Heart right ventricle (tissue), 16 donors: Measurements from ENCODE around the gene HS6ST3. TPM values are rescaled to one million over a fixed set of nuclear protein-coding genes. Genes with fewer than 3 reads are reported as not detected.

ENCODE experiments used
- ATAC-seq, 8 donors: fragments of 200-7000 bp; cut with Tn5 transposase; one replicate each; pipeline ENCODE4 v1.9.1; 2020; ENCODE audit warnings: mild to moderate bottlenecking in 8 of 8, moderate library complexity in 8 of 8, moderate number of reproducible peaks in 1 of 8
- DNase-seq, 2 donors: peaks; one replicate each; pipeline ENCODE4 v3.0.0-alpha.2; 2020
- H3K27ac ChIP-seq, 10 donors: fragments of 200-600 bp; sonication (generic) in 2 of 10; one replicate each; pipeline versions ENCODE4 v1.5.0 to v1.8.0; 2020 to 2022; ENCODE audit warnings: mild to moderate bottlenecking in 3 of 10
- H3K27me3 ChIP-seq, 7 donors: fragments of 200-600 bp; one replicate each; pipeline ENCODE4 v1.8.0; 2021 to 2022; ENCODE audit warnings: mild to moderate bottlenecking in 2 of 7
- H3K36me3 ChIP-seq, 9 donors: fragments of 200-600 bp; sonication (generic) in 1 of 9; one replicate each; pipeline versions ENCODE4 v1.5.0 to v1.8.0; 2020 to 2022; ENCODE audit warnings: mild to moderate bottlenecking in 2 of 9
- H3K4me1 ChIP-seq, 9 donors: fragments of 200-600 bp; sonication (generic) in 1 of 9; one replicate each; pipeline versions ENCODE4 v1.5.0 to v1.8.0; 2020 to 2022; ENCODE audit warnings: mild to moderate bottlenecking in 4 of 9
- H3K4me3 ChIP-seq, 10 donors: fragments of 200-600 bp; sonication (generic) in 2 of 10; one replicate each; pipeline versions ENCODE4 v1.5.0 to v1.8.0; 2020 to 2022; ENCODE audit warnings: mild to moderate bottlenecking in 7 of 10, moderate library complexity in 2 of 10
- H3K9me3 ChIP-seq, 11 donors: fragments of 200-600 bp in 10 of 11; sonication (generic) in 2 of 11; one replicate each; pipeline versions ENCODE4 v1.5.0 to v1.8.0; 2013 to 2022; ENCODE audit warnings: mild to moderate bottlenecking in 2 of 11, control low read depth in 1 of 11, moderate library complexity in 1 of 11
- WGBS, 2 donors: extraction: QIAGEN DNeasy Blood & Tissue Kit; methylation state at CpG; one replicate each; pipeline ENCODE4 v1.1.7; 2013; ENCODE audit warnings: inconsistent platforms in 1 of 2; 5-methylcytosine and 5-hydroxymethylcytosine counted together
- intact Hi-C, 10 donors: fragments of 100-400 bp; cut with DNase I; formaldehyde crosslinking; loops; one replicate each; pipeline versions ENCODE4 v1.11.1 to v1.14.2; 2022
- polyA plus RNA-seq, 2 donors: library from polyadenylated mRNA; stranded (reverse); fragments of 200-250 nt; gene quantifications; one replicate each; pipeline ENCODE4 v1.2.3, GENCODE V29; 2013
- total RNA-seq, 10 donors: library from RNA; stranded (reverse); fragmentation: NEBNext Ultra II Directional in 3 of 10; extraction: Animal tissue kit (Norgen Biotek cat#: 25700) in 3 of 10; gene quantifications; one replicate each; pipeline versions ENCODE4 v1.2.1 to v1.2.4, GENCODE V29; 2021 to 2023
- TF ChIP-seq, protein P1 (sequence below), 9 donors: fragments of 200-600 bp; sonication (generic) in 2 of 9; IDR thresholded peaks; one replicate each; pipeline versions ENCODE4 v1.5.0 to v1.8.0; 2021 to 2022; ENCODE audit warnings: antibody characterized with exemption in 9 of 9, mild to moderate bottlenecking in 5 of 9, moderate library complexity in 1 of 9
- donor health status: Arrhythmogenic right ventricular cardiomyopathy.
- donor health status: ischemic (EF 13 %, LVEDD 7.1; RV severe dilation, severe dysfunction).
- donor health status: healthy with polysubstance abuse.
- donor health status: DM: no; HTN: yes; CAD: no.
- donor health status: DM: no; HTN: no; CAD: no.
- donor health status: ischemic (EF 25% LVEDD 6.9; RV normal size, moderate dysfunction).
- donor health status: ischemic (EF 25% LVEDD 5.7; RV mildly dilated, moderate dysfunction).
- donor health status: healthy.
- donor health status: DM: yes; HTN: yes; CAD: no.
- donor health status: Ischemic cardiomyopathy.
- donor health status: ischemic (EF 35%, LVEDD 5.7; RV mildly dilated, moderate dysfunction).
- donor health status: nonischemic (EF 11% LVEDD 7.7; RV severe dilation, severe dysfunction).
- donor health status: DM: yes; HTN: yes; CAD: no.
- donor health status: PGD.
- donor health status: ischemic (EF 29% LVEDD 5.4; RV normal size, mild dysfunction).
- donor health status: nonischemic (EF 23%, LVEDD 6.1; RV moderate dilation, normal function).

Gene HS6ST3
- total and polyA plus RNA-seq, 12 donors, result 0.01 to 7.6 (median 1.2) TPM

DNA sequence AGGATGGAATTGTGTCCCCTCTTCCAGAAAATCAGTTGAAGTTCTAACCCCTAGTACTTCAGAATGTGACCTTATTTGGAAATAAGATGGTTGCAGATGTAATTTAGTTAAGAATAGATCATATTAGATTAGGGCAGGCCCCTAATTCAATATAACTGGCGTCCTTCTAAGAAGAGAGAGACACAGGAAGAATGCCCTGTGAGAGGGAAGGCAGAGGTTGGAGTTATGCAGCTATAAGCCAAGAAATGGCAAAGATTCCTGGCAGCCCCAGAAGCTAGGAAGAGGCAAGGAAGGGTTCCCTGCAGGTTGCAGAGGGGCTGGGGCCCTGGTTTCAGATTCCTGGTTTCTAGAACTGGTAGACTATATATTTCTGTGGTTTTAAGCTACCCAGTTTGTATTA, 30.0 kb downstream of the HS6ST3 start:
- Histone ChIP-seq H3K36me3 (no peaks in the 10 kb centered on the region), H3K4me1 (peaks cover 0 to 3% (median 0%) of the 10 kb centered on the region in 9 donors), H3K9me3 (peaks cover 0 to 3% (median 0%) of the 10 kb centered on the region in 11 donors), H3K4me3 (no peak overlapping the region), H3K27ac (no peak overlapping the region), H3K27me3 (no peaks in the 10 kb centered on the region)
- intact Hi-C loops, result no loop called here
- 51 to 55% methylated on average over 1 of the region's 1 CpG for WGBS, 2 donors
- ATAC-seq (no peak), DNase-seq (no peak)
- TF ChIP-seq, protein P1, sequence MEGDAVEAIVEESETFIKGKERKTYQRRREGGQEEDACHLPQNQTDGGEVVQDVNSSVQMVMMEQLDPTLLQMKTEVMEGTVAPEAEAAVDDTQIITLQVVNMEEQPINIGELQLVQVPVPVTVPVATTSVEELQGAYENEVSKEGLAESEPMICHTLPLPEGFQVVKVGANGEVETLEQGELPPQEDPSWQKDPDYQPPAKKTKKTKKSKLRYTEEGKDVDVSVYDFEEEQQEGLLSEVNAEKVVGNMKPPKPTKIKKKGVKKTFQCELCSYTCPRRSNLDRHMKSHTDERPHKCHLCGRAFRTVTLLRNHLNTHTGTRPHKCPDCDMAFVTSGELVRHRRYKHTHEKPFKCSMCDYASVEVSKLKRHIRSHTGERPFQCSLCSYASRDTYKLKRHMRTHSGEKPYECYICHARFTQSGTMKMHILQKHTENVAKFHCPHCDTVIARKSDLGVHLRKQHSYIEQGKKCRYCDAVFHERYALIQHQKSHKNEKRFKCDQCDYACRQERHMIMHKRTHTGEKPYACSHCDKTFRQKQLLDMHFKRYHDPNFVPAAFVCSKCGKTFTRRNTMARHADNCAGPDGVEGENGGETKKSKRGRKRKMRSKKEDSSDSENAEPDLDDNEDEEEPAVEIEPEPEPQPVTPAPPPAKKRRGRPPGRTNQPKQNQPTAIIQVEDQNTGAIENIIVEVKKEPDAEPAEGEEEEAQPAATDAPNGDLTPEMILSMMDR (IDR thresholded peaks at IDR 0.05), result no peak

GRCh38 chr13:96130818-96131340, 41.0 kb downstream of the HS6ST3 start:
- intact Hi-C loops, result no loop called here
- Histone ChIP-seq H3K4me1 (no peaks in the 10 kb centered on the region), H3K27ac (no peak overlapping the region), H3K4me3 (no peak overlapping the region), H3K36me3 (no peaks in the 10 kb centered on the region), H3K27me3 (no peaks in the 10 kb centered on the region), H3K9me3 (no peaks in the 10 kb centered on the region)
- DNase-seq (no peak), ATAC-seq (no peak)
- WGBS, 2 donors, result 34 to 40% methylated on average over 3 of the region's 3 CpGs
- TF ChIP-seq, protein P1 (IDR thresholded peaks at IDR 0.05), result no peak

DNA sequence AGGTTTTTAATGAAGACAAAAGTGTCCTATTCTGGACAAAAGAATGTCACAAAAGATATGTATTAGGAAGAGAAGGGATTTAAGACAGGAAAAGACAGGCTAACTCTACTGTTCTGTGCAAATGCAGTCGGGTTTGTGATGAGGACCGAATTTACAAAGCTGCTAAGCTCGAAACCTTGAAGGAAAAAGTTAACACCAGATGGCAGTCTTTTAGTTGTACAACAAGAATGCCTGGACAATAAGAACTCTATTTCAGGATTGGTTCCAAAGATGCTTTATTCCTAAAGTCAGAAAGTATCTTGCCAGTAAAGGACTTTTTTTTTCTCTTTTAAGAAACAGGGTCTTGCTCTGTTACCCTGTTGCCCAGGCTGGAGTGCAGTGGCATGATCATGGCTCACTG, 51.1 kb downstream of the HS6ST3 start:
- Histone ChIP-seq H3K36me3 (no peaks in the 10 kb centered on the region), H3K4me3 (no peak overlapping the region), H3K27ac (no peak overlapping the region), H3K27me3 (no peaks in the 10 kb centered on the region), H3K9me3 (no peaks in the 10 kb centered on the region), H3K4me1 (peaks cover 0 to 4% (median 0%) of the 10 kb centered on the region in 9 donors)
- 50 to 58% methylated on average over 3 of the region's 3 CpGs for WGBS, 2 donors
- intact Hi-C loops, result loop anchor here in 1 of 10 donors (10.0 kb wide), 1 partner anchor 674 kb away; no protein-coding TSS in a partner anchor
- TF ChIP-seq, protein P1 (IDR thresholded peaks at IDR 0.05), result peak in 6 of 9 donors; percentile 7 to 46 (median 29)
- ATAC-seq (no peak), DNase-seq (no peak)

DNA sequence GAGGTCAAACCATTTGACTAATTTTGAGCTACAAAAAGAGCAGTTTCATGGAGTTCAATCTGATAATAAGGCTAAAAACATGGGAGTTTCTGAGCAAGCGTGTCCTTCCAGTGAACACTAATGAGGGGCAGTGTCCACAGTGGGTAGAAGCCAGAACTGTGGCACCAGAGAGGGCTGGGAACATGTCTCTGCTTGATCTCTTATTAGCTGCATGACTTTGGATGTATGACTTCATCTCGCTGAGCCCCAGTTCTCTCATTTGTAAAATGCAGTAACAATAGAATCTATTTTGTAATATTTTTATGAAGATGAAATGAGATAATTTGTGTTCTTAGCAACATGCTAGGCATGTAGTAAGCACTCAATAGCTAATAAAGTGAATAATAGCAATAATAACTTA, 69.8 kb downstream of the HS6ST3 start:
- no peak for DNase-seq
- Histone ChIP-seq H3K36me3 (no peaks in the 10 kb centered on the region), H3K4me1 (no peaks in the 10 kb centered on the region), H3K27ac (no peak overlapping the region), H3K4me3 (no peak overlapping the region), H3K9me3 (no peaks in the 10 kb centered on the region), H3K27me3 (peaks cover 0 to 7% (median 0%) of the 10 kb centered on the region in 7 donors)
- no peak for ATAC-seq
- TF ChIP-seq, protein P1 (IDR thresholded peaks at IDR 0.05), result no peak
- intact Hi-C loops, result no loop called here
- 92 to 94% methylated on average over 2 of the region's 2 CpGs for WGBS, 2 donors
